Keratinocyte (primary cell): ENCODE measurements around the gene OR7C1. TPM values are rescaled to one million over a fixed set of nuclear protein-coding genes. Genes with fewer than 3 reads are reported as not detected.
"Not testable (repeated sequence)": the region's sequence is repeated elsewhere in the genome, so short reads cannot be mapped to it uniquely, and the experiment has no call there.

Source experiments
- DNase-seq: peaks from one replicate; pipeline ENCODE4 v3.0.0-alpha.2; 2011; ENCODE audit warnings: low read depth, missing footprints, low spot score
- FAIRE-seq: peaks from 2 replicates; lab custom pipeline; 2011; peaks lifted over from hg19 to GRCh38; lab: Jason Lieb, UNC
- H2AFZ ChIP-seq: 2 replicates; pipeline ENCODE4 v1.6.0; 2012; ENCODE audit warnings: low read length, control low read depth, inconsistent platforms; ENCODE audit not compliant: control insufficient read depth
- H3K27ac ChIP-seq: 2 replicates; pipeline ENCODE4 v1.5.1; 2011; ENCODE audit warnings: low read length; ENCODE audit not compliant: control insufficient read depth, insufficient read depth
- H3K27me3 ChIP-seq: 3 replicates; pipeline ENCODE4 v1.6.0; 2011; ENCODE audit warnings: low read length; ENCODE audit not compliant: control insufficient read depth, insufficient read depth; ENCODE audit errors: extremely low read depth
- H3K36me3 ChIP-seq, 2 experiments: 2 replicates in 1 of 2; 3 replicates in 1 of 2; pipeline ENCODE4 v1.5.1; 2011; ENCODE audit warnings: low read length in 2 of 2, mild to moderate bottlenecking in 1 of 2; ENCODE audit not compliant: control insufficient read depth in 2 of 2, insufficient read depth in 2 of 2; ENCODE audit errors: extremely low read depth in 1 of 2
- H3K4me1 ChIP-seq: 3 replicates; pipeline ENCODE4 v1.5.1; 2011; ENCODE audit warnings: low read length; ENCODE audit not compliant: control insufficient read depth, insufficient read depth; ENCODE audit errors: extremely low read depth
- H3K4me2 ChIP-seq: 3 replicates; pipeline ENCODE4 v1.6.0; 2011; ENCODE audit warnings: low read depth, low read length; ENCODE audit not compliant: control insufficient read depth, insufficient read depth; ENCODE audit errors: extremely low read depth
- H3K4me3 ChIP-seq, 3 experiments: fragments of 200-600 bp in 1 of 3; sonication (generic) in 1 of 3; 2 replicates in 2 of 3; 3 replicates in 1 of 3; pipeline ENCODE4 v1.5.1; 2011 to 2016; ENCODE audit warnings: low read length in 3 of 3, mild to moderate bottlenecking in 3 of 3, control low read depth in 2 of 3, inconsistent platforms in 1 of 3, low read depth in 1 of 3, mixed read lengths in 1 of 3, mixed run types in 1 of 3, moderate library complexity in 1 of 3; ENCODE audit not compliant: control insufficient read depth in 2 of 3, insufficient read depth in 2 of 3; ENCODE audit errors: extremely low read depth in 1 of 3
- H3K79me2 ChIP-seq: 2 replicates; pipeline ENCODE4 v1.6.0; 2012; ENCODE audit warnings: low read length; ENCODE audit not compliant: control insufficient read depth, insufficient read depth
- H3K9ac ChIP-seq: 3 replicates; pipeline ENCODE4 v1.6.0; 2011; ENCODE audit warnings: low read length; ENCODE audit not compliant: control insufficient read depth, insufficient read depth; ENCODE audit errors: extremely low read depth
- H3K9me1 ChIP-seq: 3 replicates; pipeline ENCODE4 v1.6.0; 2011; ENCODE audit warnings: low read length; ENCODE audit not compliant: control insufficient read depth, insufficient read depth; ENCODE audit errors: extremely low read depth
- H3K9me3 ChIP-seq: 2 replicates; pipeline ENCODE4 v1.5.1; 2012; ENCODE audit warnings: low read depth, low read length; ENCODE audit not compliant: control insufficient read depth
- H4K20me1 ChIP-seq: 3 replicates; pipeline ENCODE4 v1.6.0; 2011; ENCODE audit warnings: low read length; ENCODE audit not compliant: control insufficient read depth, insufficient read depth; ENCODE audit errors: extremely low read depth
- EZH2 ChIP-seq: IDR thresholded peaks from one replicate; pipeline ENCODE4 v1.6.1; 2012; ENCODE audit warnings: inconsistent platforms, mild to moderate bottlenecking, low read length, moderate library complexity
- dilution Hi-C: fragments of 300-500 bp; cut with MboI; formaldehyde crosslinking; loops from one replicate; pipeline ENCODE4 v1.7.0; 2020; ENCODE audit warnings: low sequenced_read_pairs; ENCODE audit not compliant: extremely low pct_ligation_motif_present
- polyA plus RNA-seq, 5 experiments: library from polyadenylated mRNA; depleted of rRNA in 3 of 5; stranded (reverse) in 3 of 5; stranded (forward) in 1 of 5; unstranded in 1 of 5; fragments of >200 nt; gene quantifications; 1 replicate in 1 of 5; 2 replicates in 3 of 5; 3 replicates in 1 of 5; pipeline versions ENCODE4 v1.2.1 to v1.2.3, GENCODE V29; 2011 to 2012; ENCODE audit warnings: missing spikeins in 2 of 5, low read depth in 1 of 5, low replicate concordance in 1 of 5
- TF ChIP-seq, protein P1 (sequence below), 3 experiments: IDR thresholded peaks in 1 of 3; conservative IDR thresholded peaks in 1 of 3; optimal IDR thresholded peaks in 1 of 3; 2 replicates in 2 of 3; 3 replicates in 1 of 3; pipeline versions ENCODE3 to v1.5.1; 2011; ENCODE audit warnings: low read length in 3 of 3, mild to moderate bottlenecking in 3 of 3, moderate library complexity in 2 of 3, control low read depth in 1 of 3, inconsistent platforms in 1 of 3; ENCODE audit not compliant: insufficient read depth in 2 of 3; ENCODE audit errors: extremely low read depth in 1 of 3

OR7C1 gene
- polyA plus RNA-seq, 1 donor (not counting 4 experiments of a cell fraction or from before 2014, with no cell fraction given) = 0.09 TPM

- FAIRE-seq (no peak), DNase-seq (no peak)
- Histone ChIP-seq H3K9ac (no peak overlapping the region), H3K9me1 (no peaks in the 10 kb centered on the region), H2AFZ (no peak overlapping the region), H3K4me1 (no peaks in the 10 kb centered on the region), H3K9me3 (no peaks in the 10 kb centered on the region), H3K79me2 (no peaks in the 10 kb centered on the region), H3K27ac (no peak overlapping the region), H3K4me2 (no peak overlapping the region), H3K4me3 (no peak overlapping the region), H3K27me3 (no peaks in the 10 kb centered on the region), H4K20me1 (no peaks in the 10 kb centered on the region), H3K36me3 (peaks cover 0 to 35% of the 10 kb centered on the region in 2 experiments)
- dilution Hi-C loops = no loop called here
- TF ChIP-seq EZH2 = no peak
- TF ChIP-seq, protein P1, sequence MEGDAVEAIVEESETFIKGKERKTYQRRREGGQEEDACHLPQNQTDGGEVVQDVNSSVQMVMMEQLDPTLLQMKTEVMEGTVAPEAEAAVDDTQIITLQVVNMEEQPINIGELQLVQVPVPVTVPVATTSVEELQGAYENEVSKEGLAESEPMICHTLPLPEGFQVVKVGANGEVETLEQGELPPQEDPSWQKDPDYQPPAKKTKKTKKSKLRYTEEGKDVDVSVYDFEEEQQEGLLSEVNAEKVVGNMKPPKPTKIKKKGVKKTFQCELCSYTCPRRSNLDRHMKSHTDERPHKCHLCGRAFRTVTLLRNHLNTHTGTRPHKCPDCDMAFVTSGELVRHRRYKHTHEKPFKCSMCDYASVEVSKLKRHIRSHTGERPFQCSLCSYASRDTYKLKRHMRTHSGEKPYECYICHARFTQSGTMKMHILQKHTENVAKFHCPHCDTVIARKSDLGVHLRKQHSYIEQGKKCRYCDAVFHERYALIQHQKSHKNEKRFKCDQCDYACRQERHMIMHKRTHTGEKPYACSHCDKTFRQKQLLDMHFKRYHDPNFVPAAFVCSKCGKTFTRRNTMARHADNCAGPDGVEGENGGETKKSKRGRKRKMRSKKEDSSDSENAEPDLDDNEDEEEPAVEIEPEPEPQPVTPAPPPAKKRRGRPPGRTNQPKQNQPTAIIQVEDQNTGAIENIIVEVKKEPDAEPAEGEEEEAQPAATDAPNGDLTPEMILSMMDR (optimal IDR thresholded peaks at IDR 0.05 in 1 of 3, IDR thresholded peaks at IDR 0.05 in 1 of 3, conservative IDR thresholded peaks at IDR 0.05 in 1 of 3; ENCODE audit: extremely low read depth in 1 of 3, insufficient read depth in 2 of 3, low read length in 3 of 3) = no peak
These were observed 67.0 kb downstream of the OR7C1 start for GRCh38 chr19:14768001-14768400.

- H2AFZ ChIP-seq = no peak overlapping the region
- H3K4me3 ChIP-seq = no peak overlapping the region
- no peak overlapping the region for H3K27ac ChIP-seq
- H3K27me3 ChIP-seq = no peaks in the 10 kb centered on the region
- H3K36me3 ChIP-seq = peaks cover 0 to 35% of the 10 kb centered on the region in 2 experiments
- no peak for FAIRE-seq
- H3K9me1 ChIP-seq = no peaks in the 10 kb centered on the region
- no peaks in the 10 kb centered on the region for H3K9me3 ChIP-seq
- no peaks in the 10 kb centered on the region for H3K79me2 ChIP-seq
- DNase-seq = no peak
- TF ChIP-seq, protein P1 (optimal IDR thresholded peaks at IDR 0.05 in 1 of 3, IDR thresholded peaks at IDR 0.05 in 1 of 3, conservative IDR thresholded peaks at IDR 0.05 in 1 of 3; ENCODE audit: extremely low read depth in 1 of 3, insufficient read depth in 2 of 3, low read length in 3 of 3) = no peak
- TF ChIP-seq EZH2 = no peak
- no peaks in the 10 kb centered on the region for H3K4me1 ChIP-seq
- no peaks in the 10 kb centered on the region for H4K20me1 ChIP-seq
- no peak overlapping the region for H3K9ac ChIP-seq
- H3K4me2 ChIP-seq = no peak overlapping the region
- dilution Hi-C loops = no loop called here
These were observed 67.5 kb downstream of the OR7C1 start for GRCh38 chr19:14767466-14767971.

- H3K9ac ChIP-seq, H4K20me1 ChIP-seq, H3K4me2 ChIP-seq, H3K27ac ChIP-seq, H2AFZ ChIP-seq, H3K27me3 ChIP-seq, H3K4me1 ChIP-seq, H3K79me2 ChIP-seq, H3K9me1 ChIP-seq, dilution Hi-C loops, H3K4me3 ChIP-seq, H3K9me3 ChIP-seq, DNase-seq: not testable (repeated sequence)
- FAIRE-seq = peak; percentile 29
- peaks cover 0 to 23% of the 10 kb centered on the region in 2 experiments for H3K36me3 ChIP-seq
These were observed 69.1 kb downstream of the OR7C1 start for GRCh38 chr19:14765841-14766240.

DNA sequence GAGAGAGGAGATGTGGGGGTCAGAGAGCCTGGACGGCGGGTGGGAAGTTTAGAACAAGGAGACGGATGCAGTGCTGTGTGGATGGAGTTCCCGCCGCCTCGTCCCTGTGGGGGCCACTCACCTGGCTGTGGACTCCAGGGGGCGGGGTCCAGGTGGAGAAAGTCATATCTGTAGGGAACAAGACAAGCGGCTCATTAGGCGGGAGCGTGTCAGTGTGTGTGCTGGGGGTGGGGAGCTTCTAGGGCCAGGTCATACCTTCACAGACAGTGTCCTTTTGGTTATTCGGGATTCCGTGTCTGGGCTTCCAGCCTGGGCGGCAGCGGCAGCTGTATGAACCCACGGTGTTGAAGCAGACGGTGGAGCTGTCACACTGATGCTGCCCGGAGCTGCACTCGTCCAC, 69.6 kb downstream of the OR7C1 start:
- H2AFZ ChIP-seq, FAIRE-seq, H3K4me3 ChIP-seq, H3K9me1 ChIP-seq, H3K9me3 ChIP-seq, H3K27me3 ChIP-seq, H3K4me1 ChIP-seq, H3K27ac ChIP-seq, DNase-seq, H3K9ac ChIP-seq, H4K20me1 ChIP-seq, H3K79me2 ChIP-seq, dilution Hi-C loops, H3K4me2 ChIP-seq: not testable (repeated sequence)
- peaks cover 0 to 23% of the 10 kb centered on the region in 2 experiments for H3K36me3 ChIP-seq
